ENCODE measurements around the gene TANK. TPM values are rescaled to one million over a fixed set of nuclear protein-coding genes. Genes with fewer than 3 reads are reported as not detected.

Gene TANK
- total and polyA plus RNA-seq, 2 of the 8 experiments (the other 6 are each of a cell fraction or from before 2014, with no cell fraction given): 7.0 to 26.1 TPM

DNA sequence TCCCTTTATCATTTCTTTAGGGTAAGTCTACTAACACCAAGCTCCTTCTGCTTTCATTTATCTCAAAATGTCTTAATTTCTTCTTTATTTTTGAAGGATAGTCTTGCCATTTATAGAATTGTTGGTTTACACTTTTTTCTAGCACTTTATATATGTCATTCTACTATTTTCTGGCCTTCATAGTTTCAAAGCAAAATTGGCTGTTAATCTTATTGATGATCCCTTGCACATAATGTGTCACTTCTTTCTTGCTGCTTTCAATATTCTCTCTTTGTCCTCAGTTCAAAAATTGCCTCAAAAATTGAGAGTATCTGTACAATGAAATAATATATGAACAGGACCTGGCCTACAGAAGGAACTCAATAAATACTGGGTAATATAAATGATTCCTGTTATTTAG is 7.9 kb upstream of the TANK start:
- Histone ChIP-seq H2BK15ac (ENCODE audit: low read length) (no peak overlapping the region), H3K79me2 (ENCODE audit: control insufficient read depth in 1 of 2, insufficient read depth in 2 of 2, low read length in 2 of 2) (no peaks in the 10 kb centered on the region), H2AFZ (ENCODE audit: low read length) (no peak overlapping the region), H3K4me3 (ENCODE audit: extremely low read depth in 1 of 4, insufficient read depth in 2 of 4, low read depth in 3 of 4, low read length in 4 of 4) (no peak overlapping the region), H3K23ac (ENCODE audit: insufficient read length) (no peak overlapping the region), H3K14ac (ENCODE audit: insufficient read length) (no peak overlapping the region), H3K56ac (replicated peaks; ENCODE audit: insufficient read length, low read depth, low read length) (no peak overlapping the region), H2AK5ac (ENCODE audit: low read depth, low read length) (no peak overlapping the region), H3K9me3 (ENCODE audit: insufficient read depth in 2 of 2, low read depth in 1 of 2, low read length in 1 of 2) (peaks cover 5% of the 10 kb centered on the region in 2 experiments; a peak in 3 of 4 replicates), H2BK120ac (replicated peaks; ENCODE audit: low read depth, low read length) (no peak overlapping the region), H4K5ac (ENCODE audit: insufficient read length, low read depth, low read length) (no peak overlapping the region), H3K4me2 (ENCODE audit: insufficient read depth in 1 of 2, low read depth in 2 of 2, low read length in 2 of 2) (no peak overlapping the region), H3K36me3 (ENCODE audit: control insufficient read depth in 2 of 4, insufficient read depth in 4 of 4, low read length in 3 of 4) (no peaks in the 10 kb centered on the region; a peak in 1 of 8 replicates), H3K27me3 (replicated peaks in 1 of 4; ENCODE audit: control insufficient read depth in 3 of 4, extremely low read depth in 1 of 4, insufficient read depth in 3 of 4, low read length in 3 of 4) (no peaks in the 10 kb centered on the region), H3K4ac (replicated peaks; ENCODE audit: insufficient read length, low read depth, low read length) (no peak overlapping the region), H2BK20ac (ENCODE audit: low read length) (no peak overlapping the region), H3K9ac (replicated peaks in 1 of 4; ENCODE audit: extremely low read depth in 1 of 4, low read depth in 3 of 4, low read length in 3 of 4) (no peak overlapping the region), H4K20me1 (replicated peaks in 1 of 2; ENCODE audit: control insufficient read depth in 1 of 2, insufficient read depth in 2 of 2, low read length in 2 of 2) (no peaks in the 10 kb centered on the region), H3K27ac (ENCODE audit: low read depth, low read length) (no peak overlapping the region), H2BK5ac (ENCODE audit: low read depth, low read length) (no peak overlapping the region), H4K8ac (ENCODE audit: extremely low read depth, insufficient read depth, low read length) (no peak overlapping the region), H3K18ac (ENCODE audit: extremely low read depth, low read length) (no peak overlapping the region), H3K79me1 (ENCODE audit: low read depth, low read length) (no peaks in the 10 kb centered on the region), H3K23me2 (ENCODE audit: low read depth, low read length) (no peaks in the 10 kb centered on the region), H2BK12ac (ENCODE audit: low read depth, low read length) (no peak overlapping the region), H3K4me1 (replicated peaks in 1 of 4; ENCODE audit: control insufficient read depth in 3 of 4, insufficient read depth in 4 of 4, low read length in 3 of 4) (no peaks in the 10 kb centered on the region), H4K91ac (replicated peaks; ENCODE audit: insufficient read length, low read length) (no peak overlapping the region)
- no peak for TF ChIP-seq SIRT6 (IDR thresholded peaks at IDR 0.05; ENCODE audit: low read length)
- no peak for TF ChIP-seq POLR2AphosphoS5 (IDR thresholded peaks at IDR 0.05; ENCODE audit: low read depth, low read length)
- no peak for TF ChIP-seq GABPA (IDR thresholded peaks at IDR 0.05; ENCODE audit: borderline replicate concordance, insufficient read depth, low read length)
- TF ChIP-seq BACH1 (IDR thresholded peaks at IDR 0.05; ENCODE audit: low read length): no peak
- TF ChIP-seq CTBP2 (IDR thresholded peaks at IDR 0.05; ENCODE audit: borderline replicate concordance, insufficient read depth, insufficient read length, low read length): no peak
- TF ChIP-seq RFX5 (IDR thresholded peaks at IDR 0.05; ENCODE audit: borderline replicate concordance, low read depth, low read length): no peak
- TF ChIP-seq, protein P1, sequence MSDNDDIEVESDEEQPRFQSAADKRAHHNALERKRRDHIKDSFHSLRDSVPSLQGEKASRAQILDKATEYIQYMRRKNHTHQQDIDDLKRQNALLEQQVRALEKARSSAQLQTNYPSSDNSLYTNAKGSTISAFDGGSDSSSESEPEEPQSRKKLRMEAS (IDR thresholded peaks at IDR 0.05): no peak
- TF ChIP-seq KDM1A (IDR thresholded peaks at IDR 0.05; ENCODE audit: borderline replicate concordance, low read length): no peak
- TF ChIP-seq TAF1 (IDR thresholded peaks at IDR 0.05; ENCODE audit: low read depth, low read length): no peak
- no peak for TF ChIP-seq EGR1 (IDR thresholded peaks at IDR 0.05; ENCODE audit: borderline replicate concordance, low read depth, low read length)
- TF ChIP-seq POU5F1 (IDR thresholded peaks at IDR 0.05; ENCODE audit: low read depth, low read length): no peak
- TF ChIP-seq SRF (IDR thresholded peaks at IDR 0.05; ENCODE audit: low read depth, low read length): no peak
- no peak for TF ChIP-seq TBP (IDR thresholded peaks at IDR 0.05; ENCODE audit: low read depth, low read length)
- TF ChIP-seq PHF8 (conservative IDR thresholded peaks at IDR 0.05; ENCODE audit: low read depth, low read length): no peak
- TF ChIP-seq SIX5 (IDR thresholded peaks at IDR 0.05; ENCODE audit: low read depth, low read length): no peak
- no peak for TF ChIP-seq KDM5A (IDR thresholded peaks at IDR 0.05; ENCODE audit: low read length)
- no peak for TF ChIP-seq SP2 (IDR thresholded peaks at IDR 0.05; ENCODE audit: low read length)
- TF ChIP-seq ASH2L (IDR thresholded peaks at IDR 0.05; ENCODE audit: low read length): no peak
- CTCF ChIA-PET (ENCODE audit: partially characterized antibody): no interaction called here
- no peak for FAIRE-seq
- POLR2A ChIA-PET (ENCODE audit: partially characterized antibody): no interaction called here
- no peak for DNase-seq (ENCODE audit: low read depth in 1 of 2, low spot score in 2 of 2)

Data from H1 (cell line).